WTC11 (cell line): ENCODE results near the gene GMEB2.

Experiments
- AFF4 ChIP-seq: sonication (generic); formaldehyde crosslinking; IDR thresholded peaks from 2 replicates; pipeline ENCODE4 v1.8.1; 2023; ENCODE audit warnings: mild to moderate bottlenecking, missing genetic modification reagents, borderline replicate concordance
- CREM ChIP-seq: sonication (generic); formaldehyde crosslinking; IDR thresholded peaks from 2 replicates; pipeline ENCODE4 v1.8.1; 2022; ENCODE audit warnings: mild to moderate bottlenecking, missing genetic modification reagents, moderate library complexity
- CTCF ChIP-seq: fragments of 200-600 bp; IDR thresholded peaks from 2 replicates; pipeline ENCODE4 v1.8.0; 2022; ENCODE audit warnings: antibody characterized with exemption
- MAX ChIP-seq: sonication (generic); formaldehyde crosslinking; IDR thresholded peaks from 2 replicates; pipeline ENCODE4 v1.8.0; 2022; ENCODE audit warnings: mild to moderate bottlenecking, missing genetic modification reagents
- RELA ChIP-seq: sonication (generic); formaldehyde crosslinking; IDR thresholded peaks from 2 replicates; pipeline ENCODE4 v1.8.1; 2022; ENCODE audit warnings: missing genetic modification reagents, mild to moderate bottlenecking, borderline replicate concordance
- SP1 ChIP-seq: sonication (generic); formaldehyde crosslinking; conservative IDR thresholded peaks from 2 replicates; pipeline ENCODE4 v1.8.1; 2022; ENCODE audit warnings: missing genetic modification reagents
- ZBTB21 ChIP-seq: sonication (generic); formaldehyde crosslinking; IDR thresholded peaks from 2 replicates; pipeline ENCODE4 v1.8.1; 2023; ENCODE audit warnings: mild to moderate bottlenecking, missing genetic modification reagents, borderline replicate concordance
- ZNF317 ChIP-seq: sonication (generic); formaldehyde crosslinking; IDR thresholded peaks from 2 replicates; pipeline ENCODE4 v1.8.1; 2023; ENCODE audit warnings: low read depth, mild to moderate bottlenecking, moderate library complexity, missing genetic modification reagents, borderline replicate concordance

- no peak for TF ChIP-seq CTCF
- TF ChIP-seq SP1 (CRISPR knock-in tag) = no peak
- TF ChIP-seq AFF4 (CRISPR knock-in tag) = no peak
- no peak for TF ChIP-seq CREM (CRISPR knock-in tag)
- no peak for TF ChIP-seq ZBTB21 (CRISPR knock-in tag)
- no peak for TF ChIP-seq ZNF317
- no peak for TF ChIP-seq RELA (CRISPR knock-in tag)
- no peak for TF ChIP-seq MAX (CRISPR knock-in tag)
Measured at GRCh38 chr20:63544241-63544957, 82.5 kb downstream of the GMEB2 start.
